Measurements from ENCODE around the gene ZNF552.

ZNF552 gene

DNA sequence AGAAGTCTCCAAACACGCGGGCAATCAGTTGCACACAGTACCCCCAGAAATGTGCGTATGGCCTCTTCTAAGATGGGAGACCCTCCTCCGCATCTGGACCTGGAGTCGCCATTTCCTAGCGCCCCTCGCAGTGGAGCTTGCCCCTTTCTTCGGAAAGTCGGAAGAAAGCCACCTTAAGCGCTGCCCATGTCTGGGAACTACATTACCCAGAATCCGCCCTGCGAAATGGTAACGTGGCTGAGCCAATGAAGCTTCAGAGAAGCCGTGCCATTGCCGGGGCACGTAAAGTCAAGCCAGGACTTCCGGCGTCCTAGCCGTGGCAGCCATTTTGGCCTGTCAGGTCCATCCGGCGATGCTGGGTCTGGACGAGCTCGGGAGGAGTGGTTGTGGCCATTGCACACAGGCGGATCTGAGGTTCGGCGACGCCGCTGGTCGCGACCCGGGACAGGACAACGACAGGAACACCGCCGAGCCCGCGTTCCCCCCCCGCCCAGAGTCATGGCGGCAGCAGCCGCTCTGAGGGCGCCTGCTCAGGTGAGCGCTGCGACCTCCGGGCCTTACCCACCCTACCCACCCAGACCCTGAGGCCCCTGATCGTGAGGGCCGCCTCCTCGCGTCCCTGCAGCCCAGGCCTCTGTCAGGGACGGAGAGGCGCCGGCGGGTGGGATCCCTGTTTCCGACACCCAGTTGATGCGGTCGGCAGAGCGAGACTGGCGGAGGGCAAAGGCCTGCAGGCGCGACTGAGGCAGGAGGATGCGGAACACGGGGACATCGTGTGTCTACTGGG lies 45.2 kb downstream of the ZNF552 start, which contains the start of gene ZNF586:
TSS of gene ZNF586 (plus strand) at position 332 of the 787 bp plus-strand sequence. CDS start at position 499, 167 bp downstream.
- TF ChIP-seq, protein P1, sequence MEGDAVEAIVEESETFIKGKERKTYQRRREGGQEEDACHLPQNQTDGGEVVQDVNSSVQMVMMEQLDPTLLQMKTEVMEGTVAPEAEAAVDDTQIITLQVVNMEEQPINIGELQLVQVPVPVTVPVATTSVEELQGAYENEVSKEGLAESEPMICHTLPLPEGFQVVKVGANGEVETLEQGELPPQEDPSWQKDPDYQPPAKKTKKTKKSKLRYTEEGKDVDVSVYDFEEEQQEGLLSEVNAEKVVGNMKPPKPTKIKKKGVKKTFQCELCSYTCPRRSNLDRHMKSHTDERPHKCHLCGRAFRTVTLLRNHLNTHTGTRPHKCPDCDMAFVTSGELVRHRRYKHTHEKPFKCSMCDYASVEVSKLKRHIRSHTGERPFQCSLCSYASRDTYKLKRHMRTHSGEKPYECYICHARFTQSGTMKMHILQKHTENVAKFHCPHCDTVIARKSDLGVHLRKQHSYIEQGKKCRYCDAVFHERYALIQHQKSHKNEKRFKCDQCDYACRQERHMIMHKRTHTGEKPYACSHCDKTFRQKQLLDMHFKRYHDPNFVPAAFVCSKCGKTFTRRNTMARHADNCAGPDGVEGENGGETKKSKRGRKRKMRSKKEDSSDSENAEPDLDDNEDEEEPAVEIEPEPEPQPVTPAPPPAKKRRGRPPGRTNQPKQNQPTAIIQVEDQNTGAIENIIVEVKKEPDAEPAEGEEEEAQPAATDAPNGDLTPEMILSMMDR (conservative IDR thresholded peaks at IDR 0.05): no peak
- peak within 1 kb of the TSS; percentile 92 for H3K27ac ChIP-seq

DNA sequence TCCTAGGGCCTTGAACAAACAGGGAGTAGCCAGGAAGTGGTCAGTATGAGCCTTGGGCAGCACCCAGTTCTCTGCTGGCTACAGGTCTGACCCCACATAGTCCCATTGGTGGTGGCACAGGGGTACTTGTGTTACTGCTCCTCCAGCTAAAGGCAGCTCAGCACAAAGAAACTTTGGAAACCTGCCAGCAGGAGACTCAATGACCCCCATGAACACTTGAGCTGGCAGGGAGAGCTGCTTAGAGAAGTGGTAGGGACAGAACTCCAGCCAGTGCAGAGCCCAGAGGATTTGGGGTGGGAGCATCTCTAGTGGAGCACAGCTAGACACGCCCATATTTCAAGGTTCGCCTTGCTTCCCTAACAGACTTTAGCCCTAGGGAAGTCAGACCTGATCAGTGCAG lies 55.6 kb downstream of the ZNF552 start:
- TF ChIP-seq, protein P1 (conservative IDR thresholded peaks at IDR 0.05): no peak
- H3K27ac ChIP-seq: no peak overlapping the region

DNA sequence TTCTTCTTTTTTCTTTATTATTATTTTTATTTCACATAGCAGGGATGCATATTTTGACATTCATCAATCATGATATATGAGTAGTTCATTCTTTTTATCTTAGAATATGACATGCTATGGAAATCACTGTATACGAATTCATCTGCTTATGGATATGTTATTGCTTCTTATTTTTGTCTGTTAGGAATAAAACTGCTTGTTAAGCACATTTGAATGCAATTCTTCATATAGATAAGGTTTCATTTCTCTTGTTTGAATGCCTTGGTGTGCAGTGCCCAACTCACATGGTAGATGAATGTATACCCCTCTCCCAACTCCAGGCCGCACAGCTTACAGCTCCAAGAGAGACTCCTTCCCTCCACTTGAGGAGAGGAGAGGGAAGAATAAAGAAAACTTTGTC lies 56.8 kb downstream of the ZNF552 start:
- TF ChIP-seq, protein P1 (conservative IDR thresholded peaks at IDR 0.05): no peak
- no peak overlapping the region for H3K27ac ChIP-seq

All from VCaP (cell line).